AG10803 (cell line): ENCODE measurements around the gene SPON1.

Experiments used
- DNase-seq: peaks from one replicate; pipeline ENCODE4 v3.0.0; 2010; ENCODE audit warnings: low read depth
- H3K4me3 ChIP-seq: 2 replicates; pipeline ENCODE4 v1.5.1; 2011; ENCODE audit warnings: mild to moderate bottlenecking, low read length, control low read depth
- TF ChIP-seq, protein P1 (sequence below): conservative IDR thresholded peaks from 2 replicates; pipeline ENCODE4 v1.5.1; 2011; ENCODE audit warnings: mild to moderate bottlenecking, low read length, control low read depth, inconsistent platforms

The SPON1 gene

GRCh38 chr11:13955971-13956421, 6.5 kb upstream of the SPON1 start:
- no peak overlapping the region for H3K4me3 ChIP-seq
- TF ChIP-seq, protein P1, sequence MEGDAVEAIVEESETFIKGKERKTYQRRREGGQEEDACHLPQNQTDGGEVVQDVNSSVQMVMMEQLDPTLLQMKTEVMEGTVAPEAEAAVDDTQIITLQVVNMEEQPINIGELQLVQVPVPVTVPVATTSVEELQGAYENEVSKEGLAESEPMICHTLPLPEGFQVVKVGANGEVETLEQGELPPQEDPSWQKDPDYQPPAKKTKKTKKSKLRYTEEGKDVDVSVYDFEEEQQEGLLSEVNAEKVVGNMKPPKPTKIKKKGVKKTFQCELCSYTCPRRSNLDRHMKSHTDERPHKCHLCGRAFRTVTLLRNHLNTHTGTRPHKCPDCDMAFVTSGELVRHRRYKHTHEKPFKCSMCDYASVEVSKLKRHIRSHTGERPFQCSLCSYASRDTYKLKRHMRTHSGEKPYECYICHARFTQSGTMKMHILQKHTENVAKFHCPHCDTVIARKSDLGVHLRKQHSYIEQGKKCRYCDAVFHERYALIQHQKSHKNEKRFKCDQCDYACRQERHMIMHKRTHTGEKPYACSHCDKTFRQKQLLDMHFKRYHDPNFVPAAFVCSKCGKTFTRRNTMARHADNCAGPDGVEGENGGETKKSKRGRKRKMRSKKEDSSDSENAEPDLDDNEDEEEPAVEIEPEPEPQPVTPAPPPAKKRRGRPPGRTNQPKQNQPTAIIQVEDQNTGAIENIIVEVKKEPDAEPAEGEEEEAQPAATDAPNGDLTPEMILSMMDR, result peak; percentile 98
- DNase-seq, result peak; percentile 73

DNA sequence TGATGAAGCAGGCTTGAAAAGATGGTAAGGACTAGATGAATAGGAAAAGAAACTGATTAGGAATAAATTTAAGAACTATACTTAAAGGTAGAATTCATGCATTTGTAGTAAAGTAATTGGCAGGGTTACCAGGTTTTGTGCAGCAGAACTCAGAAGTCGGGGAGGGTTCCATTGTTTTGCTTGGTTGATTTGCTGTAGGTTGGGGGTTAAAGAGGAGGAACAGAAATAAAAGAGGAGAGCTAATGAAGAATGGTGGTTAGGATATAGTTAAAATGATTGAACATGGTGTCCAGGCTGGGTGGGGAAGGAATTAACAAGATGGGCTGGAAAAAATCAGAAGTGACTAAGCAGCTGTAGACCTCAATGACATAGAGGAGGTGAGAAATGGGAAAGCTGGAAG, 5.5 kb upstream of the SPON1 start:
- TF ChIP-seq, protein P1, result no peak
- no peak for DNase-seq
- H3K4me3 ChIP-seq, result no peak overlapping the region

DNA sequence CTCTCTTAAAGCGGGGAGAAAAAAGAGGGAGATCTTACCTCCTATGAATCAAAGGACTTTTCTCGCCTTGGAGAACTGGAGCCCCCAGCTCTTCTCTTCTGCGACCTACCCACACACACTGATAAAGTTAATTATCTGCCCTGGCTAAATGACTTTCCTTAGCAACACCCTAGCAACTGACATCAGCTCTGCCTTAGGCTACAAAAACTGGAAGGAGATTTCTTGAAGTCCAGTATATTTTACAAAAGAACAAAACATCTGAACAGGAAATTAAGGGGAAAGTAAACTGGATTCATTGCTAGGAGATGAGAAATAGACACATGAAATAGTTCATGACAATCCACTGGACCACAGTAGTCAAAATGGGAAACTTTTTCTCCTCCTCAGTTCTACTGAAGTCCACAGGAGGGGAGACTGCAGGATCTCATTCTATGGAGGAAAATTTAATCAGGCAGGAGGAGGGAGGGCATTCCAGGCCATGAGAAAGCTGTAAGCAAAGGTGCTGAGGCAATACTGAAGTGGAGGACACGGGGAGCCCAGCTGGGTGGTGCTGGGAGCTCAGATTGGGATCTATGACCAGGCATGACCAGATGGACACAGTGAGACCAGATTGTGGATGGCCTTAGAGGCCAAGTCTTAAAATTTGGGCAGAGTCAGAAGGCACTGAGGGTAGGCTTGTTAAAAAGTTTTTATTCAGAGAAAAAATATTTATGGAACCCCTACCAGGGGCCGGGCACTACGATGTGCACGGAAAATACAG, 3.7 kb upstream of the SPON1 start:
- no peak overlapping the region for H3K4me3 ChIP-seq
- TF ChIP-seq, protein P1, result no peak
- DNase-seq, result no peak

GRCh38 chr11:13962198-13962561, 343 bp upstream of the SPON1 start:
- no peak for DNase-seq
- TF ChIP-seq, protein P1, result no peak
- H3K4me3 ChIP-seq, result no peak overlapping the region

DNA sequence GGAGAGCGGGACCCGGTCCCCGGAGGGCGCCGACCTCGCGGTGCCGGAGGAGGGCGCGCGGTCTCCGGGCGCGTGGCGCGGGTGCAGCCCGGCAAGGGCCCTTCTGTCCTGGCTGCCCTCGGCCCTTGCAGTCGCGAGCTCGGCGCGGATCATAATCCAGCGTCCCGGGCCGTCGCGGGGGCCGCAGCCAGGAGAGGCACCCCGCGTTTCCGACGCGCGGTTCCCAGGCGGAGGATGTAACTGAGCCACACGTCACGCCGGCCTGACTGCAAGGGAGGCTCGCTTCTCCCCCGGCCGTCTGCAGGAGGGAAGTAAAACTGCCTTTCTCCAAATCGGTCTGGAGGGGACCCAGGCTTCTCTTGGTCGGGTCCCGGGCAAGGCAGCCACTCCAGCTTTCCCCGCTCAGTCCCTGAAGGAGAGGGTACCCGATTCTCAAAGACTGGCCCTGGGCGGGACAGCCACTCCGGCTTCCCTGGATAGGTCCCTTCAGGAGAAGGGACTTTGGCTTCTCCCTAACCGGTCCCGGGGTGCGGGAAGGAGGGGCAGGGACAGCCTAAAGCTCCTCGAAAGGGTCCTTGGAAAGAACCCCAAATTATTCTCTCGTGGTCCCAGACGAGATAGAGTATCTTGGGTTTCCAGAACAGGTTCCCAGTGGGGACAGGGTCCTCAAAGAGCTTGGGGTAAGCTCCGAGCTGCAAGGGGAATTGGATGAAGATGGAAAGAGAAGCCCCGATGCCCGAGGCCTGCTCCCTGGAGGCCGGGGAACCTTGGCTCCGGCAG, 836 bp downstream of the SPON1 start:
- H3K4me3 ChIP-seq, result no peak overlapping the region
- no peak for DNase-seq

GRCh38 chr11:13963949-13964770, 1.6 kb downstream of the SPON1 start:
- no peak overlapping the region for H3K4me3 ChIP-seq
- TF ChIP-seq, protein P1, result no peak
- DNase-seq, result no peak

More for the DNA sequence above, 836 bp downstream of the SPON1 start:
- TF ChIP-seq, protein P1, result no peak
